Thyroid gland (tissue), 4 donors: ENCODE measurements around the gene THBS4.

ENCODE experiments used
- POLR2A ChIP-seq, 2 donors: fragments of 450-650 bp; IDR thresholded peaks; one replicate each; pipeline ENCODE4 v1.6.1; 2017; ENCODE audit warnings: antibody characterized with exemption in 2 of 2, mild to moderate bottlenecking in 2 of 2, moderate library complexity in 1 of 2
- TF ChIP-seq, protein P1 (sequence below), 6 experiments: fragments of 200-600 bp in 3 of 6; fragments of 450-650 bp in 3 of 6; sonication (generic) in 3 of 6; IDR thresholded peaks; one replicate each; pipeline ENCODE4 v1.5.1; 2016 to 2019; ENCODE audit warnings: antibody characterized with exemption in 6 of 6, mild to moderate bottlenecking in 2 of 6, inconsistent platforms in 1 of 6, moderate library complexity in 1 of 6

- TF ChIP-seq, protein P1, sequence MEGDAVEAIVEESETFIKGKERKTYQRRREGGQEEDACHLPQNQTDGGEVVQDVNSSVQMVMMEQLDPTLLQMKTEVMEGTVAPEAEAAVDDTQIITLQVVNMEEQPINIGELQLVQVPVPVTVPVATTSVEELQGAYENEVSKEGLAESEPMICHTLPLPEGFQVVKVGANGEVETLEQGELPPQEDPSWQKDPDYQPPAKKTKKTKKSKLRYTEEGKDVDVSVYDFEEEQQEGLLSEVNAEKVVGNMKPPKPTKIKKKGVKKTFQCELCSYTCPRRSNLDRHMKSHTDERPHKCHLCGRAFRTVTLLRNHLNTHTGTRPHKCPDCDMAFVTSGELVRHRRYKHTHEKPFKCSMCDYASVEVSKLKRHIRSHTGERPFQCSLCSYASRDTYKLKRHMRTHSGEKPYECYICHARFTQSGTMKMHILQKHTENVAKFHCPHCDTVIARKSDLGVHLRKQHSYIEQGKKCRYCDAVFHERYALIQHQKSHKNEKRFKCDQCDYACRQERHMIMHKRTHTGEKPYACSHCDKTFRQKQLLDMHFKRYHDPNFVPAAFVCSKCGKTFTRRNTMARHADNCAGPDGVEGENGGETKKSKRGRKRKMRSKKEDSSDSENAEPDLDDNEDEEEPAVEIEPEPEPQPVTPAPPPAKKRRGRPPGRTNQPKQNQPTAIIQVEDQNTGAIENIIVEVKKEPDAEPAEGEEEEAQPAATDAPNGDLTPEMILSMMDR (IDR thresholded peaks at IDR 0.05) = no peak
- TF ChIP-seq POLR2A (IDR thresholded peaks at IDR 0.05) = no peak
Measured at GRCh38 chr5:80068775-80069174, 33.6 kb downstream of the THBS4 start.
